Pancreas (tissue), 10 donors: ENCODE measurements around the gene LRRC49. TPM values are rescaled to one million over a fixed set of nuclear protein-coding genes. Genes with fewer than 3 reads are reported as not detected.
A peak's percentile ranks its signal among the peaks of the same experiment; 100 is the strongest.

Source experiments
- ATAC-seq, 4 donors: fragments of 200-7000 bp; cut with Tn5 transposase; one replicate each; pipeline versions ENCODE4 v1.8.0 to v1.9.1; 2020; ENCODE audit warnings: mild to moderate bottlenecking in 4 of 4, moderate library complexity in 4 of 4
- DNase-seq, 6 donors: peaks; one replicate each; pipeline ENCODE4 v3.0.0-alpha.2; 2020
- FAIRE-seq: peaks from 2 replicates; lab custom pipeline; 2012; peaks lifted over from hg19 to GRCh38; lab: Jason Lieb, UNC
- H3K27ac ChIP-seq, 4 donors: fragments of 200-600 bp; sonication (generic); 1 replicate in 3 of 4; 2 replicates in 1 of 4; pipeline versions ENCODE4 v1.5.0 to v1.8.0; 2020
- H3K27me3 ChIP-seq, 4 donors: fragments of 200-600 bp; one replicate each; pipeline ENCODE4 v1.8.0; 2021
- H3K36me3 ChIP-seq, 3 donors: fragments of 200-600 bp; sonication (generic) in 1 of 3; one replicate each; pipeline versions ENCODE4 v1.5.0 to v1.8.0; 2020 to 2021
- H3K4me1 ChIP-seq, 3 donors: fragments of 200-600 bp; one replicate each; pipeline ENCODE4 v1.8.0; 2021
- H3K4me3 ChIP-seq, 4 donors: fragments of 200-600 bp; sonication (generic) in 2 of 4; one replicate each; pipeline versions ENCODE4 v1.5.0 to v1.8.0; 2020 to 2021
- H3K9me3 ChIP-seq, 4 donors: fragments of 200-600 bp; one replicate each; pipeline ENCODE4 v1.8.0; 2021
- CTCF ChIP-seq, 4 donors: fragments of 200-600 bp; sonication (generic) in 3 of 4; IDR thresholded peaks; one replicate each; pipeline versions ENCODE4 v1.5.0 to v1.8.0; 2021; ENCODE audit warnings: antibody characterized with exemption in 4 of 4
- WGBS, 2 donors: extraction: QIAGEN DNeasy Blood & Tissue Kit; methylation state at CpG; one replicate each; pipeline ENCODE4 v1.1.7; 2013; 5-methylcytosine and 5-hydroxymethylcytosine counted together
- intact Hi-C, 3 donors: fragments of 100-400 bp; cut with DNase I; formaldehyde crosslinking; loops; one replicate each; pipeline versions ENCODE4 v1.11.1 to v1.14.2; 2022
- polyA plus RNA-seq, 2 donors: library from polyadenylated mRNA; stranded (reverse); fragments of 200-250 nt; gene quantifications; one replicate each; pipeline ENCODE4 v1.2.3, GENCODE V29; 2013
- total RNA-seq, 6 donors: library from RNA; stranded (reverse); fragmentation: NEBNext Ultra II Directional in 4 of 6; extraction: Animal tissue kit (Norgen Biotek cat#: 25700) in 4 of 6; gene quantifications; one replicate each; pipeline versions ENCODE4 v1.2.1 to v1.2.4, GENCODE V29; 2021 to 2023
- donor health status: healthy with polysubstance abuse.
- donor health status: DM: no; HTN: no; CAD: no; lungs with moderate emphysema.
- donor health status: DM: no; HTN: no; CAD: no.
- donor health status: control.
- donor health status: control.
- donor health status: Bipolar disorder and iron deficiency.
- donor health status: DM: yes; HTN: yes; CAD: no.
- donor health status: DM: no; HTN: no; CAD: no.
- donor health status: DM: no; HTN: no; CAD: no.
- donor health status: DM: yes; HTN: yes; CAD: no.

Gene LRRC49
- total and polyA plus RNA-seq, 8 donors = 1.7 to 6.4 (median 4.0) TPM

GRCh38 chr15:71071529-71071928, 178.9 kb downstream of the LRRC49 start:
- Histone ChIP-seq H3K4me3 (no peak overlapping the region), H3K4me1 (no peaks in the 10 kb centered on the region), H3K36me3 (no peaks in the 10 kb centered on the region), H3K27ac (no peak overlapping the region), H3K9me3 (no peaks in the 10 kb centered on the region), H3K27me3 (no peaks in the 10 kb centered on the region)
- TF ChIP-seq CTCF (IDR thresholded peaks at IDR 0.05) = no peak
- intact Hi-C loops = no loop called here
- ATAC-seq (no peak), DNase-seq (no peak), FAIRE-seq (no peak)

GRCh38 chr15:71072423-71072822, 179.8 kb downstream of the LRRC49 start:
- Histone ChIP-seq H3K27me3 (no peaks in the 10 kb centered on the region), H3K27ac (no peak overlapping the region), H3K9me3 (no peaks in the 10 kb centered on the region), H3K4me3 (no peak overlapping the region), H3K36me3 (no peaks in the 10 kb centered on the region), H3K4me1 (no peaks in the 10 kb centered on the region)
- DNase-seq (no peak), FAIRE-seq (no peak), ATAC-seq (no peak)
- no peak for TF ChIP-seq CTCF (IDR thresholded peaks at IDR 0.05)
- intact Hi-C loops = no loop called here
- 85 to 89% methylated on average over 6 of the region's 6 CpGs for WGBS, 2 donors

GRCh38 chr15:71078506-71079207, 186.0 kb downstream of the LRRC49 start:
- no peak for TF ChIP-seq CTCF (IDR thresholded peaks at IDR 0.05)
- ATAC-seq (no peak), DNase-seq (no peak), FAIRE-seq (no peak)
- intact Hi-C loops = no loop called here
- H3K27ac ChIP-seq = peak overlapping the region in 3 of 4 donors; percentile 2 to 33 (median 32)
- 58 to 71% methylated on average over 6 of the region's 6 CpGs for WGBS, 2 donors
- no peaks in the 10 kb centered on the region for H3K36me3 ChIP-seq
- H3K27me3 ChIP-seq = no peaks in the 10 kb centered on the region
- no peaks in the 10 kb centered on the region for H3K9me3 ChIP-seq
- no peak overlapping the region for H3K4me3 ChIP-seq
- H3K4me1 ChIP-seq = no peaks in the 10 kb centered on the region

- no peak for TF ChIP-seq CTCF (IDR thresholded peaks at IDR 0.05)
- no peaks in the 10 kb centered on the region for H3K4me1 ChIP-seq
- no peaks in the 10 kb centered on the region for H3K36me3 ChIP-seq
- intact Hi-C loops = no loop called here
- H3K9me3 ChIP-seq = no peaks in the 10 kb centered on the region
- DNase-seq (peak in 4 of 6 donors; percentile 27 to 37 (median 28)), FAIRE-seq (no peak), ATAC-seq (peak; percentile 73 to 87 (median 80))
- H3K27me3 ChIP-seq = no peaks in the 10 kb centered on the region
- peak overlapping the region in 3 of 4 donors; percentile 2 to 33 (median 32) for H3K27ac ChIP-seq
- no peak overlapping the region for H3K4me3 ChIP-seq
- WGBS, 2 donors = 13 to 19% methylated on average over 6 of the region's 6 CpGs
These were observed 186.8 kb downstream of the LRRC49 start for GRCh38 chr15:71079208-71080044.
